IMR-90 (cell line): ENCODE measurements around the gene SLC35F1. TPM values are rescaled to one million over a fixed set of nuclear protein-coding genes. Genes with fewer than 3 reads are reported as not detected.

Experiments
- ATAC-seq: fragments of 200-7000 bp; cut with Tn5 transposase; 2 replicates; pipeline ENCODE4 v1.9.1; 2020; ENCODE audit warnings: low read depth, mild to moderate bottlenecking, moderate library complexity
- BruUV-seq: library from RNA; stranded (reverse); fragments of 400-500 nt; replicated peaks from 2 replicates; lab custom pipeline; 2021; lab: Mats Ljungman, UMichigan
- CTCF ChIA-PET: fragments of 300-600 bp; formaldehyde crosslinking; extraction: SDS; loops from one replicate; lab custom pipeline; 2021; ENCODE audit warnings: antibody characterized with exemption; lab: Yijun Ruan, JAX
- POLR2A ChIA-PET: fragments of 300-600 bp; sonication (Branson Sonifier 250); formaldehyde crosslinking; loops from one replicate; lab custom pipeline; 2022; ENCODE audit warnings: antibody characterized with exemption; ENCODE audit not compliant: unreplicated experiment; lab: Charles Lee
- DNase-seq: peaks from one replicate; pipeline ENCODE4 v3.0.0; 2013
- H2AFZ ChIP-seq: replicated peaks from 2 replicates; pipeline ENCODE3; 2013; ENCODE audit warnings: low read length, mild to moderate bottlenecking; ENCODE audit not compliant: poor library complexity
- H2AK5ac ChIP-seq: 2 replicates; pipeline ENCODE4 v1.6.1; 2013; ENCODE audit warnings: low read depth, low read length, inconsistent platforms
- H2AK9ac ChIP-seq: replicated peaks from 2 replicates; pipeline ENCODE3; 2013; ENCODE audit warnings: mild to moderate bottlenecking, low read depth, low read length, moderate library complexity; ENCODE audit not compliant: poor library complexity
- H2BK120ac ChIP-seq: 2 replicates; pipeline ENCODE4 v1.6.1; 2013; ENCODE audit warnings: low read depth, low read length, inconsistent platforms
- H2BK15ac ChIP-seq: 3 replicates; pipeline ENCODE4 v1.6.1; 2013; ENCODE audit warnings: low read depth, low read length, inconsistent platforms
- H2BK20ac ChIP-seq: 2 replicates; pipeline ENCODE4 v1.6.1; 2013; ENCODE audit warnings: low read depth, mild to moderate bottlenecking, inconsistent platforms, low read length, moderate library complexity
- H2BK5ac ChIP-seq: 2 replicates; pipeline ENCODE4 v1.6.1; 2013; ENCODE audit warnings: mild to moderate bottlenecking, low read depth, low read length, inconsistent platforms; ENCODE audit not compliant: poor library complexity, severe bottlenecking
- H3K14ac ChIP-seq: replicated peaks from 2 replicates; pipeline ENCODE4 v1.6.1; 2013; ENCODE audit warnings: low read depth, low read length, inconsistent platforms
- H3K18ac ChIP-seq: 2 replicates; pipeline ENCODE4 v1.6.1; 2013; ENCODE audit warnings: low read depth, low read length, control low read depth
- H3K23ac ChIP-seq: 2 replicates; pipeline ENCODE4 v1.6.1; 2013; ENCODE audit warnings: low read depth, low read length, inconsistent platforms
- H3K27ac ChIP-seq: 2 replicates; pipeline ENCODE4 v1.5.1; 2013; ENCODE audit warnings: mild to moderate bottlenecking, control low read depth, low read length; ENCODE audit not compliant: insufficient read depth
- H3K27me3 ChIP-seq: 2 replicates; pipeline ENCODE4 v1.6.1; 2013; ENCODE audit warnings: low read length; ENCODE audit not compliant: control insufficient read depth, insufficient read depth
- H3K36me3 ChIP-seq: 2 replicates; pipeline ENCODE4 v1.6.1; 2013; ENCODE audit warnings: low read length, mixed read lengths; ENCODE audit not compliant: control insufficient read depth, insufficient read depth
- H3K4ac ChIP-seq: 2 replicates; pipeline ENCODE4 v1.6.1; 2013; ENCODE audit warnings: low read depth, low read length, inconsistent platforms
- H3K4me1 ChIP-seq: 2 replicates; pipeline ENCODE4 v1.6.1; 2013; ENCODE audit warnings: low read length, mixed read lengths; ENCODE audit not compliant: control insufficient read depth, insufficient read depth
- H3K4me2 ChIP-seq: 2 replicates; pipeline ENCODE4 v1.6.1; 2013; ENCODE audit warnings: low read depth, mild to moderate bottlenecking, control low read depth, low read length, moderate library complexity
- H3K4me3 ChIP-seq: 2 replicates; pipeline ENCODE4 v1.5.1; 2013; ENCODE audit warnings: low read depth, mild to moderate bottlenecking, control low read depth, low read length, moderate library complexity; ENCODE audit not compliant: insufficient read depth
- H3K56ac ChIP-seq: 2 replicates; pipeline ENCODE4 v1.6.1; 2013; ENCODE audit warnings: low read length, inconsistent platforms; ENCODE audit not compliant: insufficient read depth; ENCODE audit errors: extremely low read depth
- H3K79me1 ChIP-seq, 2 experiments: 2 replicates each; pipeline ENCODE4 v1.6.1; 2013; ENCODE audit warnings: low read length in 2 of 2, inconsistent platforms in 1 of 2, low read depth in 1 of 2
- H3K9ac ChIP-seq: 2 replicates; pipeline ENCODE4 v1.6.1; 2013; ENCODE audit warnings: low read depth, low read length, control low read depth
- H3K9me1 ChIP-seq: 2 replicates; pipeline ENCODE4 v1.6.1; 2013; ENCODE audit warnings: low read length, inconsistent platforms; ENCODE audit not compliant: insufficient read depth
- H3K9me3 ChIP-seq: 2 replicates; pipeline ENCODE4 v1.6.1; 2013; ENCODE audit warnings: low read length; ENCODE audit not compliant: control insufficient read depth, insufficient read depth
- H4K20me1 ChIP-seq: 2 replicates; pipeline ENCODE4 v1.6.1; 2013; ENCODE audit warnings: low read length, inconsistent platforms; ENCODE audit not compliant: insufficient read depth
- H4K5ac ChIP-seq: 2 replicates; pipeline ENCODE4 v1.6.1; 2013; ENCODE audit warnings: mild to moderate bottlenecking, low read depth, low read length, control low read depth
- H4K8ac ChIP-seq, 2 experiments: 2 replicates each; pipeline ENCODE4 v1.6.1; 2013; ENCODE audit warnings: low read depth in 2 of 2, low read length in 2 of 2, control low read depth in 1 of 2, inconsistent platforms in 1 of 2
- H4K91ac ChIP-seq: 2 replicates; pipeline ENCODE4 v1.6.1; 2013; ENCODE audit warnings: low read depth, low read length, inconsistent platforms; ENCODE audit not compliant: insufficient read depth
- BHLHE40 ChIP-seq: fragments of 150-350 bp; IDR thresholded peaks from 2 replicates; pipeline ENCODE4 v1.6.1; 2016; ENCODE audit warnings: mild to moderate bottlenecking, low read depth, low read length
- CEBPB ChIP-seq: IDR thresholded peaks from 2 replicates; pipeline ENCODE4 v1.6.1; 2012; ENCODE audit warnings: low read depth, low read length, improper control_type of control experiment
- CHD1 ChIP-seq: IDR thresholded peaks from 2 replicates; pipeline ENCODE4 v1.6.1; 2012; ENCODE audit warnings: low read depth, low read length, improper control_type of control experiment
- FOS ChIP-seq: fragments of 150-350 bp; IDR thresholded peaks from 2 replicates; pipeline ENCODE4 v1.6.1; 2016; ENCODE audit warnings: low read depth, low read length
- MAFK ChIP-seq: IDR thresholded peaks from 2 replicates; pipeline ENCODE4 v1.6.1; 2012; ENCODE audit warnings: low read depth, low read length, improper control_type of control experiment
- MAZ ChIP-seq: IDR thresholded peaks from 2 replicates; pipeline ENCODE4 v1.6.1; 2012; ENCODE audit warnings: low read depth, mild to moderate bottlenecking, low read length, improper control_type of control experiment, moderate library complexity, borderline replicate concordance
- MXI1 ChIP-seq: IDR thresholded peaks from 2 replicates; pipeline ENCODE4 v1.6.1; 2012; ENCODE audit warnings: low read depth, mild to moderate bottlenecking, low read length, moderate library complexity, borderline replicate concordance
- NFE2L2 ChIP-seq: fragments of 150-350 bp; IDR thresholded peaks from 2 replicates; pipeline ENCODE4 v1.6.1; 2016; ENCODE audit warnings: low read depth, mild to moderate bottlenecking, low read length
- POLR2A ChIP-seq: IDR thresholded peaks from 2 replicates; pipeline ENCODE4 v1.6.1; 2012; ENCODE audit warnings: mild to moderate bottlenecking, low read depth, low read length
- RAD21 ChIP-seq: IDR thresholded peaks from 2 replicates; pipeline ENCODE4 v1.6.1; 2012; ENCODE audit warnings: low read length, improper control_type of control experiment
- RCOR1 ChIP-seq: IDR thresholded peaks from 2 replicates; pipeline ENCODE4 v1.6.1; 2012; ENCODE audit warnings: mild to moderate bottlenecking, low read length, improper control_type of control experiment; ENCODE audit not compliant: insufficient replicate concordance
- RFX5 ChIP-seq: IDR thresholded peaks from 2 replicates; pipeline ENCODE4 v1.8.0; 2012; ENCODE audit warnings: low read depth, mild to moderate bottlenecking, low read length, moderate library complexity
- SMC3 ChIP-seq: fragments of 150-350 bp; IDR thresholded peaks from 2 replicates; pipeline ENCODE4 v1.6.1; 2016; ENCODE audit warnings: low read depth, mild to moderate bottlenecking, antibody characterized with exemption, low read length, moderate library complexity
- WGBS, 2 experiments: methylation state at CpG; one replicate each; pipeline versions ENCODE4 v1.1.5 to v1.1.7; 2013; ENCODE audit warnings: missing lambda C conversion rate in 2 of 2; ENCODE audit not compliant: insufficient read length in 1 of 2; ENCODE audit errors: extremely low coverage in 2 of 2; 5-methylcytosine and 5-hydroxymethylcytosine counted together
- dilution Hi-C: fragments of 300-500 bp; cut with HindIII; formaldehyde crosslinking; loops from one replicate; pipeline ENCODE4 v1.14.3; 2018; ENCODE audit warnings: low sequenced_read_pairs; ENCODE audit not compliant: unreplicated experiment
- in situ Hi-C: fragments of 300-500 bp; cut with MboI; formaldehyde crosslinking; loops from 3 replicates; pipeline ENCODE4 v1.14.3; 2019; ENCODE audit warnings: low sequenced_read_pairs, inconsistent platforms, mixed read lengths
- intact Hi-C: fragments of 100-400 bp; cut with micrococcal nuclease; formaldehyde crosslinking; loops from 2 replicates; pipeline ENCODE4 v1.10.0; 2022
- polyA plus RNA-seq, 3 experiments: library from polyadenylated mRNA; depleted of rRNA; stranded (reverse); fragments of >200 nt; gene quantifications; 2 replicates each; pipeline ENCODE4 v1.2.3, GENCODE V29; 2012; ENCODE audit warnings: low replicate concordance in 1 of 3
- total RNA-seq: library from RNA; depleted of rRNA; stranded (reverse); fragments of >200 nt; gene quantifications from 2 replicates; pipeline ENCODE4 v1.2.3, GENCODE V29; 2012
- TF ChIP-seq, protein P1 (sequence below): fragments of 150-350 bp; IDR thresholded peaks from 2 replicates; pipeline ENCODE4 v1.6.1; 2016; ENCODE audit warnings: low read depth, mild to moderate bottlenecking, low read length, moderate library complexity, borderline replicate concordance
- TF ChIP-seq, protein P2 (sequence below): conservative IDR thresholded peaks from 2 replicates; pipeline ENCODE4 v1.5.1; 2012; ENCODE audit warnings: mild to moderate bottlenecking, low read depth, low read length, improper control_type of control experiment
- TF ChIP-seq, protein P3 (sequence below): fragments of 150-350 bp; IDR thresholded peaks from 2 replicates; pipeline ENCODE4 v1.6.1; 2017; ENCODE audit warnings: mild to moderate bottlenecking, antibody characterized with exemption, low read length, low read depth

SLC35F1 gene
- total and polyA plus RNA-seq, 2 of the 4 experiments (the other 2 are of a cell fraction) = not detected

DNA sequence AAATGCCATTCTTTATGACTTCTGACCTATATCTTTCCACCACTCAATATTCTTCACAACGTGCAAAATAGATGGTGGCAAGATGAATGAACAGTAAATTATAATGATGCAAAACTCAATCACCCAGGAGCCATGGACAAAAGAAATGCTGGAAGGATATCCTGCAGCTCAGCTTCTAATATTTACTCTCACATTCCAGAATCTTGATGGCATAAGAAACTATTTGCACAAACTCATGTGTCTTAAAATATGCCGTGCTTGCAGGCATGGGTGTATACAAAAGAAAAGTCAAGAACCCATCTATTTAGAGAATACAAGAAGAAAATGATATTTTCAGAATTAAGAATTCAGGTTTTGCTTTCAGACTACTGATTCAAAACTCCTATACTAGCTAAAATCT, 217.8 kb downstream of the SLC35F1 start:
- Histone ChIP-seq H3K4ac (no peak overlapping the region), H4K5ac (no peak overlapping the region), H4K20me1 (no peaks in the 10 kb centered on the region), H3K27me3 (no peaks in the 10 kb centered on the region), H3K14ac (no peak overlapping the region), H4K8ac (no peak overlapping the region), H3K27ac (no peak overlapping the region), H4K91ac (no peak overlapping the region), H3K79me1 (no peaks in the 10 kb centered on the region), H2BK5ac (no peak overlapping the region), H2AFZ (no peak overlapping the region), H3K9me3 (no peaks in the 10 kb centered on the region), H3K4me3 (no peak overlapping the region), H3K4me2 (no peak overlapping the region), H2AK9ac (no peak overlapping the region), H3K36me3 (no peaks in the 10 kb centered on the region), H2BK20ac (no peak overlapping the region), H3K23ac (no peak overlapping the region), H3K9ac (no peak overlapping the region), H3K4me1 (no peaks in the 10 kb centered on the region), H2AK5ac (no peak overlapping the region), H3K56ac (no peak overlapping the region), H2BK15ac (no peak overlapping the region), H3K9me1 (no peaks in the 10 kb centered on the region), H3K18ac (no peak overlapping the region), H2BK120ac (no peak overlapping the region)
- intact Hi-C loops = no loop called here
- BruUV-seq = no TSS peak
- no CpG with 5 or more reads among the region's 2 CpGs for WGBS, 2 experiments
- TF ChIP-seq RAD21 (no peak), POLR2A (no peak), SMC3 (no peak), BHLHE40 (no peak), CHD1 (no peak), NFE2L2 (no peak), MXI1 (no peak), CEBPB (no peak), MAZ (no peak), RFX5 (no peak), FOS (no peak), MAFK (no peak), RCOR1 (no peak)
- TF ChIP-seq, protein P1, sequence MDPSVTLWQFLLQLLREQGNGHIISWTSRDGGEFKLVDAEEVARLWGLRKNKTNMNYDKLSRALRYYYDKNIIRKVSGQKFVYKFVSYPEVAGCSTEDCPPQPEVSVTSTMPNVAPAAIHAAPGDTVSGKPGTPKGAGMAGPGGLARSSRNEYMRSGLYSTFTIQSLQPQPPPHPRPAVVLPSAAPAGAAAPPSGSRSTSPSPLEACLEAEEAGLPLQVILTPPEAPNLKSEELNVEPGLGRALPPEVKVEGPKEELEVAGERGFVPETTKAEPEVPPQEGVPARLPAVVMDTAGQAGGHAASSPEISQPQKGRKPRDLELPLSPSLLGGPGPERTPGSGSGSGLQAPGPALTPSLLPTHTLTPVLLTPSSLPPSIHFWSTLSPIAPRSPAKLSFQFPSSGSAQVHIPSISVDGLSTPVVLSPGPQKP = no peak
- TF ChIP-seq, protein P2, sequence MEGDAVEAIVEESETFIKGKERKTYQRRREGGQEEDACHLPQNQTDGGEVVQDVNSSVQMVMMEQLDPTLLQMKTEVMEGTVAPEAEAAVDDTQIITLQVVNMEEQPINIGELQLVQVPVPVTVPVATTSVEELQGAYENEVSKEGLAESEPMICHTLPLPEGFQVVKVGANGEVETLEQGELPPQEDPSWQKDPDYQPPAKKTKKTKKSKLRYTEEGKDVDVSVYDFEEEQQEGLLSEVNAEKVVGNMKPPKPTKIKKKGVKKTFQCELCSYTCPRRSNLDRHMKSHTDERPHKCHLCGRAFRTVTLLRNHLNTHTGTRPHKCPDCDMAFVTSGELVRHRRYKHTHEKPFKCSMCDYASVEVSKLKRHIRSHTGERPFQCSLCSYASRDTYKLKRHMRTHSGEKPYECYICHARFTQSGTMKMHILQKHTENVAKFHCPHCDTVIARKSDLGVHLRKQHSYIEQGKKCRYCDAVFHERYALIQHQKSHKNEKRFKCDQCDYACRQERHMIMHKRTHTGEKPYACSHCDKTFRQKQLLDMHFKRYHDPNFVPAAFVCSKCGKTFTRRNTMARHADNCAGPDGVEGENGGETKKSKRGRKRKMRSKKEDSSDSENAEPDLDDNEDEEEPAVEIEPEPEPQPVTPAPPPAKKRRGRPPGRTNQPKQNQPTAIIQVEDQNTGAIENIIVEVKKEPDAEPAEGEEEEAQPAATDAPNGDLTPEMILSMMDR = no peak
- TF ChIP-seq, protein P3, sequence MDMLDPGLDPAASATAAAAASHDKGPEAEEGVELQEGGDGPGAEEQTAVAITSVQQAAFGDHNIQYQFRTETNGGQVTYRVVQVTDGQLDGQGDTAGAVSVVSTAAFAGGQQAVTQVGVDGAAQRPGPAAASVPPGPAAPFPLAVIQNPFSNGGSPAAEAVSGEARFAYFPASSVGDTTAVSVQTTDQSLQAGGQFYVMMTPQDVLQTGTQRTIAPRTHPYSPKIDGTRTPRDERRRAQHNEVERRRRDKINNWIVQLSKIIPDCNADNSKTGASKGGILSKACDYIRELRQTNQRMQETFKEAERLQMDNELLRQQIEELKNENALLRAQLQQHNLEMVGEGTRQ = no peak
- dilution Hi-C loops = no loop called here
- in situ Hi-C loops = no loop called here
- ChIA-PET POLR2A (no interaction called here), CTCF (interaction anchor here (0.7 kb wide), 1 partner anchor 889 kb away, joined by 3 read pairs; no protein-coding TSS in a partner anchor)
- DNase-seq (no peak), ATAC-seq (no peak)
